K562 (cell line): ENCODE data around the gene CRYBA4. TPM values are rescaled to one million over a fixed set of nuclear protein-coding genes. Genes with fewer than 3 reads are reported as not detected.

ENCODE experiments used
- DPF2 ChIP-seq: fragments of 450-650 bp; IDR thresholded peaks from 2 replicates; pipeline ENCODE4 v1.6.1; 2016
- HOXB6 ChIP-seq: fragments of 250-450 bp; sonication (Bioruptor Pico); IDR thresholded peaks from 2 replicates; pipeline ENCODE4 v1.5.1; 2022; ENCODE audit warnings: mild to moderate bottlenecking, borderline replicate concordance
- JUN ChIP-seq, 2 experiments: sonication (generic) in 1 of 2; formaldehyde crosslinking in 1 of 2; IDR thresholded peaks; 2 replicates each; pipeline versions ENCODE4 v1.6.1 to v1.8.0; 2012 to 2022; ENCODE audit warnings: borderline replicate concordance in 2 of 2, mild to moderate bottlenecking in 2 of 2, improper control_type of control experiment in 1 of 2, low read depth in 1 of 2, low read length in 1 of 2, missing genetic modification reagents in 1 of 2
- KDM5B ChIP-seq: fragments of 200-600 bp; sonication (generic); IDR thresholded peaks from 2 replicates; pipeline ENCODE4 v1.6.1; 2012; ENCODE audit warnings: low read depth, mild to moderate bottlenecking, moderate library complexity, low read length, control low read depth, inconsistent platforms; ENCODE audit not compliant: insufficient replicate concordance
- MYNN ChIP-seq, 2 experiments: sonication (generic); formaldehyde crosslinking in 1 of 2; IDR thresholded peaks; 2 replicates each; pipeline versions ENCODE4 v1.5.0 to v1.6.1; 2016 to 2020; ENCODE audit warnings: antibody characterized with exemption in 1 of 2, missing genetic modification reagents in 1 of 2
- NCOA1 ChIP-seq: fragments of 450-650 bp; IDR thresholded peaks from 2 replicates; pipeline ENCODE4 v1.6.1; 2016; ENCODE audit warnings: low read depth
- NCOA6 ChIP-seq: fragments of 450-650 bp; IDR thresholded peaks from 2 replicates; pipeline ENCODE4 v1.6.1; 2017; ENCODE audit warnings: mild to moderate bottlenecking
- NFE2 ChIP-seq: IDR thresholded peaks from 2 replicates; pipeline ENCODE4 v1.6.1; 2014; ENCODE audit warnings: antibody characterized with exemption, low read depth
- PHF8 ChIP-seq: fragments of 200-600 bp; sonication (generic); IDR thresholded peaks from 2 replicates; pipeline ENCODE4 v1.6.1; 2012; ENCODE audit warnings: mixed run types, mild to moderate bottlenecking, inconsistent platforms, low read length, moderate library complexity, borderline replicate concordance
- RAD51 ChIP-seq: fragments of 450-650 bp; IDR thresholded peaks from 2 replicates; pipeline ENCODE4 v1.7.1; 2016; ENCODE audit warnings: low read depth, mild to moderate bottlenecking, borderline replicate concordance
- RB1 ChIP-seq: fragments of 450-650 bp; IDR thresholded peaks from 2 replicates; pipeline ENCODE4 v1.6.1; 2017; ENCODE audit warnings: low read depth, mild to moderate bottlenecking
- SMAD4 ChIP-seq: fragments of 250-450 bp; sonication (Bioruptor Pico); conservative IDR thresholded peaks from 2 replicates; pipeline ENCODE4 v1.8.0; 2021; ENCODE audit warnings: inconsistent platforms, mild to moderate bottlenecking, moderate library complexity
- SMARCB1 ChIP-seq: IDR thresholded peaks from 2 replicates; pipeline ENCODE4 v1.6.1; 2011; ENCODE audit warnings: improper control_type of control experiment, low read depth; ENCODE audit not compliant: insufficient read length
- SPI1 ChIP-seq: IDR thresholded peaks from 2 replicates; pipeline ENCODE4 v1.6.1; 2011; ENCODE audit warnings: low read depth, low read length, control low read depth, borderline replicate concordance
- TCFL5 ChIP-seq: fragments of 250-450 bp; sonication (Bioruptor Pico); conservative IDR thresholded peaks from 2 replicates; pipeline ENCODE4 v1.6.1; 2021; ENCODE audit warnings: mild to moderate bottlenecking, moderate library complexity, matching md5 sums
- TOE1 ChIP-seq, 2 experiments: fragments of 450-650 bp in 1 of 2; sonication (generic) in 1 of 2; formaldehyde crosslinking in 1 of 2; IDR thresholded peaks; 2 replicates each; pipeline versions ENCODE4 v1.7.1 to v1.8.0; 2016 to 2022; ENCODE audit warnings: borderline replicate concordance in 2 of 2, mild to moderate bottlenecking in 2 of 2, antibody characterized with exemption in 1 of 2, inconsistent platforms in 1 of 2, low read depth in 1 of 2, missing genetic modification reagents in 1 of 2, moderate library complexity in 1 of 2
- ZNF316 ChIP-seq: fragments of 450-650 bp; IDR thresholded peaks from 2 replicates; pipeline ENCODE4 v1.6.1; 2016
- ZNF561 ChIP-seq: fragments of 450-650 bp; formaldehyde crosslinking; conservative IDR thresholded peaks from 2 replicates; pipeline ENCODE4 v1.4.0; 2020; ENCODE audit warnings: mild to moderate bottlenecking, moderate library complexity
- polyA plus RNA-seq, 8 experiments: library from polyadenylated mRNA; depleted of rRNA in 4 of 8; stranded (reverse) in 5 of 8; unstranded in 3 of 8; fragments of >200 nt; fragmentation: Nextera tagmentation in 2 of 8; fragmentation: Illumina TruSeq in 1 of 8; extraction: Ambion mirVana in 2 of 8; extraction: Trizol in 1 of 8; gene quantifications; 2 replicates each; pipeline versions ENCODE4 v1.2.1 to v1.2.3, GENCODE V29; 2011 to 2014; ENCODE audit warnings: inconsistent platforms in 1 of 8, missing spikeins in 1 of 8
- total RNA-seq, 7 experiments: library from RNA; depleted of rRNA in 6 of 7; stranded (reverse); fragments of >200 nt in 6 of 7; fragmentation: Illumina TruSeq in 2 of 7; extraction: Trizol in 2 of 7; gene quantifications; 2 replicates each; pipeline versions ENCODE4 v1.2.1 to v1.2.3, GENCODE V29; 2011 to 2021; ENCODE audit warnings: low replicate concordance in 1 of 7
- TF ChIP-seq, protein P1 (sequence below): fragments of 450-650 bp; IDR thresholded peaks from 2 replicates; pipeline ENCODE4 v1.6.1; 2016
- TF ChIP-seq, protein P2 (sequence below): fragments of 450-650 bp; IDR thresholded peaks from 2 replicates; pipeline ENCODE4 v1.6.1; 2017; ENCODE audit warnings: antibody characterized with exemption, mild to moderate bottlenecking
- TF ChIP-seq, protein P3 (sequence below): sonication (generic); formaldehyde crosslinking; IDR thresholded peaks from 2 replicates; pipeline ENCODE4 v1.9.0; 2022; ENCODE audit warnings: mild to moderate bottlenecking, missing genetic modification reagents

CRYBA4 gene
- total and polyA plus RNA-seq, 9 of the 15 experiments (the other 6 are each of a cell fraction or from before 2014, with no cell fraction given), result 0.59 to 3.3 (median 1.6) TPM

DNA sequence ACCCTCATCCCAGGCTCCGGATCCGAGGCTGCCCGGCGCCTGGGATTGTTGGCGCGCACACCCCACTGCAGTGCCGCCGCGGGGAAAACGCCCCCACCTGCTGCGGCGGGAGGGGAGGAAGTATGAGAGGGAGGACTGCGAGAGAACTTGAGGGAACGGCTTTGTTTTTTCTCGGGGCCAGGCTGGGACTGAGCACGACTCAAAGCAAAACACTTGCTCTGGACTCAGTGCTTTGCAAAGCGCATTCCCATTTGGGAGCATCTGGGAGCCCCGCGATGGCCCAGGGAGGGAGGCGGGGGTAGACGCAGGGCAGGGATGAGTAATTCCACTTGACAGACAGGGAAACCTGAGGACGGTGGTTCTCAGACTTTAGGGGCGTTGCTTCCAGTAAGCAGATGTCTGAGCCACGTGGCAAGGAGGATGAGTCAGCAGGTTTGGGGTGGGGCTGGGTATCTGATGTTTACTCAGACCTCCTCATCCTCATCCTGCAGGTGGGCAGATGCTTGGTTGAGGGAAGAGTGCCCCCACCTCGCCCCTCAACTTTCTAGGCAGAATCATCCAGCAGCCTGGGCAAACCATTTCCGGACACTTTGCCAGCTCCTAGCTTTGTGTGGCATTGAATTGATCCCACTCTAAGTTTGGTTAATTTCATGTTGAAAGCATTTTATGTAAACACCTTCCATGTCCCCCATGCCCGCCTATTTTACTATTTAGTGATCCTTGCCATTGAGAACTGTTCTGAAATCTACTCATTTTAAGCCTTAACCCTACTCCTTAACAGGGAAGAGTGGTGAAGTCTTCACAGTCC lies 37.1 kb downstream of the CRYBA4 start (continued):
- TF ChIP-seq TCFL5 (no peak), NCOA1 (0 out of 2 replicates have a peak, but pooled peaks have one; percentile 30), KDM5B (no peak), JUN (IDR thresholded peaks at IDR 0.05; ENCODE audit: borderline replicate concordance, low read depth, low read length) (peak; percentile 84), JUN (CRISPR knock-in tag; IDR thresholded peaks at IDR 0.05; ENCODE audit: borderline replicate concordance) (no peak), ZNF561 (no peak), RAD51 (peak; percentile 78), HOXB6 (no peak), ZNF316 (peak; percentile 99), TOE1 (IDR thresholded peaks at IDR 0.05; ENCODE audit: borderline replicate concordance) (peak; percentile 56; the same call in 1 of the 2 replicates), TOE1 (CRISPR knock-in tag; IDR thresholded peaks at IDR 0.05; ENCODE audit: borderline replicate concordance, low read depth) (no peak), NCOA6 (no peak), SMARCB1 (peak; percentile 74), MYNN (IDR thresholded peaks at IDR 0.05) (0 out of 2 replicates have a peak, but pooled peaks have one; percentile 21), MYNN (CRISPR knock-in tag; IDR thresholded peaks at IDR 0.05) (no peak), DPF2 (peak; percentile 79), SPI1 (peak; percentile 35; the same call in 1 of the 2 replicates), PHF8 (no peak; the same call in 1 of the 2 replicates), SMAD4 (CRISPR knock-in tag) (peak; percentile 58), RB1 (peak; percentile 23; the same call in 1 of the 2 replicates), NFE2 (peak; percentile 98)
- TF ChIP-seq, protein P1, sequence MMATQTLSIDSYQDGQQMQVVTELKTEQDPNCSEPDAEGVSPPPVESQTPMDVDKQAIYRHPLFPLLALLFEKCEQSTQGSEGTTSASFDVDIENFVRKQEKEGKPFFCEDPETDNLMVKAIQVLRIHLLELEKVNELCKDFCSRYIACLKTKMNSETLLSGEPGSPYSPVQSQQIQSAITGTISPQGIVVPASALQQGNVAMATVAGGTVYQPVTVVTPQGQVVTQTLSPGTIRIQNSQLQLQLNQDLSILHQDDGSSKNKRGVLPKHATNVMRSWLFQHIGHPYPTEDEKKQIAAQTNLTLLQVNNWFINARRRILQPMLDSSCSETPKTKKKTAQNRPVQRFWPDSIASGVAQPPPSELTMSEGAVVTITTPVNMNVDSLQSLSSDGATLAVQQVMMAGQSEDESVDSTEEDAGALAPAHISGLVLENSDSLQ, result peak; percentile 97
- TF ChIP-seq, protein P2, sequence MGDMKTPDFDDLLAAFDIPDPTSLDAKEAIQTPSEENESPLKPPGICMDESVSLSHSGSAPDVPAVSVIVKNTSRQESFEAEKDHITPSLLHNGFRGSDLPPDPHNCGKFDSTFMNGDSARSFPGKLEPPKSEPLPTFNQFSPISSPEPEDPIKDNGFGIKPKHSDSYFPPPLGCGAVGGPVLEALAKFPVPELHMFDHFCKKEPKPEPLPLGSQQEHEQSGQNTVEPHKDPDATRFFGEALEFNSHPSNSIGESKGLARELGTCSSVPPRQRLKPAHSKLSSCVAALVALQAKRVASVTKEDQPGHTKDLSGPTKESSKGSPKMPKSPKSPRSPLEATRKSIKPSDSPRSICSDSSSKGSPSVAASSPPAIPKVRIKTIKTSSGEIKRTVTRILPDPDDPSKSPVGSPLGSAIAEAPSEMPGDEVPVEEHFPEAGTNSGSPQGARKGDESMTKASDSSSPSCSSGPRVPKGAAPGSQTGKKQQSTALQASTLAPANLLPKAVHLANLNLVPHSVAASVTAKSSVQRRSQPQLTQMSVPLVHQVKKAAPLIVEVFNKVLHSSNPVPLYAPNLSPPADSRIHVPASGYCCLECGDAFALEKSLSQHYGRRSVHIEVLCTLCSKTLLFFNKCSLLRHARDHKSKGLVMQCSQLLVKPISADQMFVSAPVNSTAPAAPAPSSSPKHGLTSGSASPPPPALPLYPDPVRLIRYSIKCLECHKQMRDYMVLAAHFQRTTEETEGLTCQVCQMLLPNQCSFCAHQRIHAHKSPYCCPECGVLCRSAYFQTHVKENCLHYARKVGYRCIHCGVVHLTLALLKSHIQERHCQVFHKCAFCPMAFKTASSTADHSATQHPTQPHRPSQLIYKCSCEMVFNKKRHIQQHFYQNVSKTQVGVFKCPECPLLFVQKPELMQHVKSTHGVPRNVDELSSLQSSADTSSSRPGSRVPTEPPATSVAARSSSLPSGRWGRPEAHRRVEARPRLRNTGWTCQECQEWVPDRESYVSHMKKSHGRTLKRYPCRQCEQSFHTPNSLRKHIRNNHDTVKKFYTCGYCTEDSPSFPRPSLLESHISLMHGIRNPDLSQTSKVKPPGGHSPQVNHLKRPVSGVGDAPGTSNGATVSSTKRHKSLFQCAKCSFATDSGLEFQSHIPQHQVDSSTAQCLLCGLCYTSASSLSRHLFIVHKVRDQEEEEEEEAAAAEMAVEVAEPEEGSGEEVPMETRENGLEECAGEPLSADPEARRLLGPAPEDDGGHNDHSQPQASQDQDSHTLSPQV, result peak; percentile 44; the same call in 1 of the 2 replicates
- TF ChIP-seq, protein P3, sequence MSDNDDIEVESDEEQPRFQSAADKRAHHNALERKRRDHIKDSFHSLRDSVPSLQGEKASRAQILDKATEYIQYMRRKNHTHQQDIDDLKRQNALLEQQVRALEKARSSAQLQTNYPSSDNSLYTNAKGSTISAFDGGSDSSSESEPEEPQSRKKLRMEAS (CRISPR knock-in tag), result peak; percentile 81
